ENCODE data around the gene SLC17A4.

The SLC17A4 gene

DNA sequence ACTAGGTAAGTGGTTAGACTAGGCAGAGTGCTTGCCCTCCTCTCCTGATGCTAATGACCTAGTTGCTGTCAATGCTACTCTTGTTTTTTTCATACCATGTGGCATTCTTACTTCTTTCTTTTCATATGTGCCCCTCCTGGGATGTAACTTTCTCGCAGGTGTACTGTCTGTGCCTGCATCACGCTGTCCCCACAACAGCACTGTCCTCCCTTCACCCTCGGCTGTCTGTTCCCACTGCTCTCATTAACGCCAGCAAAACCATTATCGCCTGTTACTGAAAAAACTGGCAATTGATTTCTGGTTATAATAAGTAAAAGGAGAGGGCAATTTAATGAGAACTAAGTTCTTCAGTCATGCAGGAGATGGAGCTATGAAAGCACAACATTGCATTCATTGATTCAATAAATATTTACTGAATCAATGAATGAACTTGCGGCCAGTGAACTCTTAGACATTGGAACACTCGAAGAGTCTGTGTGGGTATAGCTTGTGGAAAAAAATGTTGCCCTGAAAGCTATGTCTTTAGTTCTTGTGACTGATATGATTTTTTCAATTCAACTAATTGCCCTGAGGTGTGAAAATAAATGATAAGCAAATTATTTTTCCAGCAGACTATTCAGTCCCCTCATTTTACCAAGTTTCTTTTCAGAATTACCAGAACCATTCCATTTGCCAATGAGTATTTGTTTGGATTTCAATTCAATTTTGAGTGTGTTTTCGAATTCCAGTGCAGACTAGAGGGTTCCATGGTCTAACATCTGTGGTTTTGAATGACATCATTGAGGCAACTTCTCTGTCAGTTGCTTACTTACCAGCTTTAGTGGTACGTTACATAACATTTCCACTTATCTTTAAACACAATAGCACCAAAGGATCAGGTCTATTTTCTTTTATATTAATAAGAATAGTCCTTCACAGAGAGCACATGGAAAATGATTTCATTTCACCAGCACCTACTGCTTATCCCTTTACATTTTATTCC, 2.1 kb downstream of the SLC17A4 start:
- H3K9me3 ChIP-seq (ENCODE audit: insufficient read depth, low read length) = no peaks in the 10 kb centered on the region
- H3K27ac ChIP-seq (ENCODE audit: low read length) = no peak overlapping the region
- H3K27me3 ChIP-seq (ENCODE audit: low read depth, low read length) = no peaks in the 10 kb centered on the region
- H3K4me2 ChIP-seq (ENCODE audit: low read length) = no peak overlapping the region
- H3K4me3 ChIP-seq (ENCODE audit: low read length) = no peak overlapping the region
- H2AFZ ChIP-seq (ENCODE audit: low read depth, low read length) = no peak overlapping the region
- H3K36me3 ChIP-seq (replicated peaks; ENCODE audit: low read depth, low read length) = no peaks in the 10 kb centered on the region
- H4K20me1 ChIP-seq (ENCODE audit: insufficient read depth, low read length) = no peaks in the 10 kb centered on the region
- H3K79me2 ChIP-seq (ENCODE audit: low read length) = no peaks in the 10 kb centered on the region
- H3K4me1 ChIP-seq (ENCODE audit: low read length) = no peaks in the 10 kb centered on the region
- TF ChIP-seq, protein P1, sequence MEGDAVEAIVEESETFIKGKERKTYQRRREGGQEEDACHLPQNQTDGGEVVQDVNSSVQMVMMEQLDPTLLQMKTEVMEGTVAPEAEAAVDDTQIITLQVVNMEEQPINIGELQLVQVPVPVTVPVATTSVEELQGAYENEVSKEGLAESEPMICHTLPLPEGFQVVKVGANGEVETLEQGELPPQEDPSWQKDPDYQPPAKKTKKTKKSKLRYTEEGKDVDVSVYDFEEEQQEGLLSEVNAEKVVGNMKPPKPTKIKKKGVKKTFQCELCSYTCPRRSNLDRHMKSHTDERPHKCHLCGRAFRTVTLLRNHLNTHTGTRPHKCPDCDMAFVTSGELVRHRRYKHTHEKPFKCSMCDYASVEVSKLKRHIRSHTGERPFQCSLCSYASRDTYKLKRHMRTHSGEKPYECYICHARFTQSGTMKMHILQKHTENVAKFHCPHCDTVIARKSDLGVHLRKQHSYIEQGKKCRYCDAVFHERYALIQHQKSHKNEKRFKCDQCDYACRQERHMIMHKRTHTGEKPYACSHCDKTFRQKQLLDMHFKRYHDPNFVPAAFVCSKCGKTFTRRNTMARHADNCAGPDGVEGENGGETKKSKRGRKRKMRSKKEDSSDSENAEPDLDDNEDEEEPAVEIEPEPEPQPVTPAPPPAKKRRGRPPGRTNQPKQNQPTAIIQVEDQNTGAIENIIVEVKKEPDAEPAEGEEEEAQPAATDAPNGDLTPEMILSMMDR (IDR thresholded peaks at IDR 0.05; ENCODE audit: low read depth, low read length) = no peak
- TF ChIP-seq EZH2phosphoT487 (IDR thresholded peaks at IDR 0.05; ENCODE audit: low read depth) = no peak
- H3K9ac ChIP-seq (ENCODE audit: low read length) = no peak overlapping the region

DNA sequence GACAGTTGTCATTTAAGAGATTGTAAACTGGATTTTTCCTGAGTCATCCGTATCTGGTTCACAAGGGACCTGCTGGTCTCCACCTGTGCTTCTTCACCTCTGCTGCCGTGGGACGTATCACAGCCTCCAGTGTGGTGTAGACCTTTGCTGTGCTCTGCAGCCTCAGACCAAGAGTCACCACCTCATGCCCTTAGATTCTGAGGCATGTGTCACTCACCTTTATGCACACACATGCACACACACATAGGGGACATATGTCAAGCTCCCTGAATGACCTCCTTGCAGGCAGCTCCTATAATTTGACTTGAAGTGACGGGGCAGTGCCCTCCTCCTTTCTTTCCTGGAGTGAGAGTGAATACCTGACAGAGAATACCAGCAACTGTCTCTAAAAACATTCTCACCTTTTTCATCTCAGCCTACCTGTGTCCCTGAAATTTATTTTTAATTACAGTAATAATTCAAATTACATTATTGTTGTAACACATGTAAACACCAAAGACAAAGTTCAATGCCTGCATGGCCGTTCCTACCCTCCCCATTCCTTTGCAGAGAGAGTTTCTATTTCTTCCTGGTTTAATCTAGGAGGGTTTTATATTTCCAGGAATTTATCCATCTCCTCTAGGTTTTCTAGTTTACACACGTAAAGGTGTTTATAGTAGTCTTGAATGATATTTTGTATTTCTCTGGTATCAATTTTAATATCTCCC, 3.5 kb downstream of the SLC17A4 start:
- no peaks in the 10 kb centered on the region for H3K27me3 ChIP-seq (ENCODE audit: low read depth, low read length)

DNA sequence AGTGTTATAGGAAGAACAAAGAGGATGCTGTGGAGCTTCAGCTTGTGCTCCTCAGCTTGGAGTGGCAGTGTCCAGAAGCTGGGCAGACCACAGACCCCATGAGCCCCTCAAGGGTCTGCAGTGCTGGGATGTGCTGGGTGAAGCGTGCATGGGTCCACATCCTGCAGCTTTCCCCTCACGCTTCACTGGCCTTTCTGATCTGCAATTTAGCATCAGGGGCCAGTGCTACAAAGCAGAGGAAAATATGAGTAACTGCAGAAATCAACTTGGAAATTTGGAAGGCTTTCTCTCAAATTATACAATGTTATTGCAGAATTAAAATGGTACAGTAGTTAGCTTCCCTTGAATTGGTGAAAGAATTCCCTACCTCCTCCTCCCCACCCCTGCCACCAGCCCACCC, 10.1 kb downstream of the SLC17A4 start:
- Histone ChIP-seq H3K4me1 (ENCODE audit: low read length) (no peaks in the 10 kb centered on the region), H3K4me3 (ENCODE audit: low read length) (no peak overlapping the region), H2AFZ (ENCODE audit: low read depth, low read length) (no peak overlapping the region), H3K79me2 (ENCODE audit: low read length) (no peaks in the 10 kb centered on the region), H3K36me3 (replicated peaks; ENCODE audit: low read depth, low read length) (no peaks in the 10 kb centered on the region), H3K27me3 (ENCODE audit: low read depth, low read length) (no peaks in the 10 kb centered on the region), H3K27ac (ENCODE audit: low read length) (no peak overlapping the region), H3K4me2 (ENCODE audit: low read length) (no peak overlapping the region), H3K9ac (ENCODE audit: low read length) (no peak overlapping the region), H3K9me3 (ENCODE audit: insufficient read depth, low read length) (no peaks in the 10 kb centered on the region), H4K20me1 (ENCODE audit: insufficient read depth, low read length) (no peaks in the 10 kb centered on the region)
- TF ChIP-seq EZH2phosphoT487 (IDR thresholded peaks at IDR 0.05; ENCODE audit: low read depth) = no peak
- TF ChIP-seq, protein P1 (IDR thresholded peaks at IDR 0.05; ENCODE audit: low read depth, low read length) = no peak

More for the DNA sequence above, 3.5 kb downstream of the SLC17A4 start:
- H3K4me3 ChIP-seq (ENCODE audit: low read length) = no peak overlapping the region
- TF ChIP-seq, protein P1 (IDR thresholded peaks at IDR 0.05; ENCODE audit: low read depth, low read length) = no peak
- TF ChIP-seq EZH2phosphoT487 (IDR thresholded peaks at IDR 0.05; ENCODE audit: low read depth) = no peak
- no peaks in the 10 kb centered on the region for H3K9me3 ChIP-seq (ENCODE audit: insufficient read depth, low read length)
- H3K79me2 ChIP-seq (ENCODE audit: low read length) = no peaks in the 10 kb centered on the region
- no peaks in the 10 kb centered on the region for H3K36me3 ChIP-seq (replicated peaks; ENCODE audit: low read depth, low read length)
- no peak overlapping the region for H3K9ac ChIP-seq (ENCODE audit: low read length)
- no peak overlapping the region for H3K4me2 ChIP-seq (ENCODE audit: low read length)
- H3K27ac ChIP-seq (ENCODE audit: low read length) = no peak overlapping the region
- no peaks in the 10 kb centered on the region for H3K4me1 ChIP-seq (ENCODE audit: low read length)
- no peaks in the 10 kb centered on the region for H4K20me1 ChIP-seq (ENCODE audit: insufficient read depth, low read length)
- no peak overlapping the region for H2AFZ ChIP-seq (ENCODE audit: low read depth, low read length)

DNA sequence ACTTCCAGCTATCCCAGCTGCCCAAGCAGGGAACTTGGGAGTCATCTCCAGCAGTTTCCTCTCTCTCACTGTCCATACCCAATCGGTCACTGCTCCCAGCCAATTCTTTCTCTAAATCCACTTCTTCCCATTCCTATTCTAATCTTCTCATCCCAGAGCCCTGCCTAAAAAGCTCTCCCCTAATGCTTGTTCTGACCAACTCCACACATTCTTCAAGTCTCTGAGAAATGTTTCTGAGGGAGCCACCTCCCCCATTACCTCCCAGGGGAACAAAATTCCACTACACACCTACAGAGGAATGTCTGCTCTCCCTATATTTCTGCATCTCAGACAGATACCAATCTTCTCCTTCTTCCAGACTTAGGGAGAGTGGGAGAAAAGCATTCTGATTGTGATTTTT, 14.0 kb downstream of the SLC17A4 start:
- Histone ChIP-seq H3K36me3 (replicated peaks; ENCODE audit: low read depth, low read length) (no peaks in the 10 kb centered on the region), H3K4me2 (ENCODE audit: low read length) (no peak overlapping the region), H3K4me1 (ENCODE audit: low read length) (no peaks in the 10 kb centered on the region), H3K4me3 (ENCODE audit: low read length) (no peak overlapping the region), H2AFZ (ENCODE audit: low read depth, low read length) (no peak overlapping the region), H3K27ac (ENCODE audit: low read length) (no peak overlapping the region), H3K79me2 (ENCODE audit: low read length) (no peaks in the 10 kb centered on the region), H3K27me3 (ENCODE audit: low read depth, low read length) (no peaks in the 10 kb centered on the region), H3K9me3 (ENCODE audit: insufficient read depth, low read length) (no peaks in the 10 kb centered on the region), H4K20me1 (ENCODE audit: insufficient read depth, low read length) (no peaks in the 10 kb centered on the region), H3K9ac (ENCODE audit: low read length) (no peak overlapping the region)
- TF ChIP-seq, protein P1 (IDR thresholded peaks at IDR 0.05; ENCODE audit: low read depth, low read length) = no peak
- no peak for TF ChIP-seq EZH2phosphoT487 (IDR thresholded peaks at IDR 0.05; ENCODE audit: low read depth)

All from OCI-LY3 (cell line).